HPDE6-E6E7 (cell line): ENCODE results near the gene NIT2.

Source experiments
- DNase-seq: peaks from one replicate; pipeline ENCODE4 v3.0.0; 2011; ENCODE audit warnings: missing footprints; ENCODE audit errors: extremely low spot score

NIT2 gene

DNA sequence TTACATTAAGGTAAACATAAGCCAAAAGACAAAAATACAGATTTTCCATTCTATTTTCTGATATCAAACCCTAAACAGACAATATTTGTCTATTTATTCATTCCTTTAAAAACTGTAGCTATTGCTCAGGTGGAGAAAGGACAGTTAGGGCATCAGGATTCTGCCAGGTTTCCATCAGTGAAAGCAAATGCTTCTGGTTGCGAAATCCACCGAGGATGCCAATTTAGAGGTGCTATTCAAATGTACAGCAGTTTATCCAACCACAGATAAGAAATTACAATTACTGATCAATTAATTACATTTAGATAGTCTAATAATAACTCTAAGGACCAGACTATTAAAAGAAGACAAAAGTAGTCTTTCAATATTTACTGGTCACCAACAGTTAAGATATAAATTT is 62.4 kb downstream of the NIT2 start:
- no peak for DNase-seq

DNA sequence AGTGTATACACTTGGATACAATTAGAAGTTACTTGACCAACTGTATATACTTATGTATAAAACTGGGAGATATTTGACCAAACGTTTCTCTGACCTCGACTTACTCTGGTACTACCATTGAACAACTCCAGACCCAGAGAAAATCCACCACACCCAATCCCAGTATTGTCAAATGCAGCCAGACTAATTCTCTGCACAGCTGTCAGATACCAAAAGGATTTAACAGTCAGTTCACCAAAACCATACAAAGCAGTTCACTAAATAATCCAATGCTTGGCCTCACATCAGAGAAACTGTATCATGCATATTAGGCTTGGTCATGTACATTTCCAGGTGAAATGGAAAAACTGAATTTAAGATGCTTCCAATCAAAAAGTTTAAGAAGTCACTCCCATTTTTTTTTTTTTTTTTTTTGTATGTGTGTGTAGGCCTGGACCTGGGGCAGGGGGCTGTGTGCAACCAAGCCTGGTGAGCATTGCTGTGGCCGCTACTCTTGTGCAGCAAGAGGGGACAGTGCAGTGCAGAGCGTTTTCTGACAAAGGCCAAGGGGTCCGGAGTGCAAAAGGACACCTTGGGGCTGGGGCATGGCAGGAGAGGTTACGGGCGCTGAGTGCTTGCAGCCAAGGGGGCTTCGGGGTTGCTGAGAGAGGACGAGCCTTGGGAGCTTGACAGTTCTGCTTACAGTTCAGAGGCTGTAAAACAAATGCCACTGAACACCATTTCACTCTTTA is 64.9 kb downstream of the NIT2 start:
- no peak for DNase-seq

DNA sequence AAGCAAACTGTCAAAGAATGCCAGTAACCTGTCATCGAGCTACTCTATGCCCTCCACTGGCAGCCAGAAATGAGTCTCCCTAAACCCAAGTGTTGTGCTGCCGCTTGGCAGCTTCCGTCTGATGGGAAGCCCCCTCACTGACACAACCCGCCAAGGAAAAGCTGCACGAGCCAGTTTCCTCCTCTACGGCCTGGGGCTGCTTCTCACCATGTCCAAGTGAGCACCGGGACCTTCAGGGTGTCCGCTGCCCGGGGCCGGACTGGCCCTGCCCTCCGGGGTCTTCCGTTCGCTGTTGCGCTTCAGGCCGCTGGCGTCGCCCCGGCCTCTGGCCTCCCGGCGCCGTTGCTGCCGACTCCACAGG is 65.8 kb downstream of the NIT2 start:
- no peak for DNase-seq

DNA sequence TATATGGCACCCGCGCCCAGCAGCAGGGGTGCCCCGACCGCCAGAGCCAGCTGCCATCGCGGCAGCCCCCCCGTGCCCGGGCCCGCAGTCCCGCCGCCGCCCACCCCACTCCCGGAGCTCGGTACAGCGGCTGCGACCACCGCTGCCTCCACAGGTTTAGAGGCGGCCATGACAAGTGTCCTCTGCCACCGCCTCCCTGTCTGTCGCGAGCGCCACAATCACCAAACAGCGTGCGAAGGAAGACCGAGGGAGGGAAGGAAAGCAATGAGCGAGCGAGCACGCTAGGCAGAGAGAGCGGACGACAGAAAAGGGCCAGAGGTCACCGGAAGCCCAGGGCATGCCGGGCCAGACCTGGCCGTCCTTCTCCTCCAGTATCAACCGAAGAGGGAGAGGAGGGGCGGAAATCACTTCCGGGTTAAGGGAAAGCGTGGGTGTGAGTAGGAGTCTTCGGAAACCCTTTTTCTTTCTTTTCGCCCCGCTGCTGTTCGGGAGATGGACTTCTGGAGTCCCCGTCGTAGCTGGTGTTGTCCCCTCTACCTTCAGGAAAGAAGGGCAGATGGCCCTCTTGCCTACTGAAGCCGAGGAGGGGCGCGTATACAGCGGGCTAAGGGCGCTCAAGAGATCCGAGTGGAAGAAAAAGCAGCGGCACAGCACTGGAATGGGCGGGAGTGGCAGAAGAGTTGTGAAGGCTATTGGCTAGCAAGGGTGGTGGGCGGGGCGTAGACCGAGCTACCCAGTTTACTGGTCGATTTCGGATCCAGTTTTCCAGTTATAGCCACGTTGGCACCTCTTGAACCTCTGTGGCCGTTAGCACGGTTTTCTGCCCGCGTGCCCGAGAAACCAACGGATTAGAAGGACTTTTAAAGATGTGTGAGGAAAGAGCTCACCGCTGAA is 66.5 kb downstream of the NIT2 start, which contains the start of the genes LNP1 and TOMM70:
TSS of gene LNP1 (plus strand) at position 760 of the 894 bp plus-strand sequence. CDS start 28,191 bp downstream, outside the sequence.
TSS of gene TOMM70 (minus strand) at position 310 of the 894 bp plus-strand sequence. CDS start at position 170, 140 bp downstream.
- peak; percentile 92 for DNase-seq

DNA sequence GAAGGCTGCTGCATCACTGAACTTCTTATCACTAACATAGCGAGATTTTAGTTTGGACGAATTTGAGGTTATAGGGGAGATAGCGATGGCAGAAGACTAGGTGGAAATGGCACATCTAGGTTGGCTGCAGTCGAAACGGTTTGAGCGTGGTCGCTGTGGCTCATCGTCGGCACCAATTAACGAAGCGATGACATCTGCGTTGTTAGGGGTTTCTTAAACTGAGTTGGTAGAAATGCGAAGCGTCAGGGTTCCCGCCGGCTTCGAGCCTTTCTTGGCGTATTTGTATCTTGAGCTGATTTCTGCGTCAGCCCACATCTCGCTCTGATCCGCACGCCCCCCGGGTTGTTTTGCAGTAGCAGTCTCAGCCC is 67.1 kb downstream of the NIT2 start:
- no peak for DNase-seq

DNA sequence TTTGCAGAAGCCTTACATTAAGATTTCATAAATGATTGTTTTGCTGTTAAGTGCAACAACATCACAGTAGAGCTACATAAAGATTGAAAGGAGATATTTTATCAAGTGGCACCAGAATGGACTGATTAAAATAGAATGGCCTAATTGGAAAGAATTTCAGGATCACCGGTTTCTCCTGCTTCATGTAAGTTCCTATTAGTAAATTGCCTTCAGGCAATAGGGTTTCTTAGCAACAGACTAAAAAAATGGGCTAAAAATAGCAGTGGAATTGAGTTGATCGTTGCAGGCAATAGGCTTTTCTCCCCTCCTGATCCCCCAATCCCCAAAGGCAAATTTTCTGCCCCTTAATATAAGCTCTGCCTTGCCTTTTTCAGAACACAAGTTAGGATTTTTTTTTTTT is 67.7 kb downstream of the NIT2 start:
- no peak for DNase-seq

DNA sequence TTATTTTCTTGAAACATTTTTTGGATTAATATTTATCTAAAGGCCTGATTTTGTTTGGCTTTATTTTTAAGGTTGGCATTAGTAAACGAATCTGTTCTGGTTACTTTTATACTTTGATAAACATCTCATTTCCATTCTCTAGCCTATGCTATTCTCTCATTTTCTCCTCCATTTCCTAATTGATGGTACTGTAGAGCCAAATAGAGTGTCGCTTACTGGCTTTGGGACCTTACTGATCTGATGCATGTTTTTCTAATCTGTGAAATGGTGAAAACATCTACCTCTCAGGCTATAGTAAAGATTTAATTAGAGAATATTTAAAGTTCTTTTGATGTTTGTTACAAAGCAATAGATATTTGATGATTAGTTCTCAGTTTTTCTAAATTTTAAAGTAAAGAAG is 68.3 kb downstream of the NIT2 start:
- DNase-seq = no peak

DNA sequence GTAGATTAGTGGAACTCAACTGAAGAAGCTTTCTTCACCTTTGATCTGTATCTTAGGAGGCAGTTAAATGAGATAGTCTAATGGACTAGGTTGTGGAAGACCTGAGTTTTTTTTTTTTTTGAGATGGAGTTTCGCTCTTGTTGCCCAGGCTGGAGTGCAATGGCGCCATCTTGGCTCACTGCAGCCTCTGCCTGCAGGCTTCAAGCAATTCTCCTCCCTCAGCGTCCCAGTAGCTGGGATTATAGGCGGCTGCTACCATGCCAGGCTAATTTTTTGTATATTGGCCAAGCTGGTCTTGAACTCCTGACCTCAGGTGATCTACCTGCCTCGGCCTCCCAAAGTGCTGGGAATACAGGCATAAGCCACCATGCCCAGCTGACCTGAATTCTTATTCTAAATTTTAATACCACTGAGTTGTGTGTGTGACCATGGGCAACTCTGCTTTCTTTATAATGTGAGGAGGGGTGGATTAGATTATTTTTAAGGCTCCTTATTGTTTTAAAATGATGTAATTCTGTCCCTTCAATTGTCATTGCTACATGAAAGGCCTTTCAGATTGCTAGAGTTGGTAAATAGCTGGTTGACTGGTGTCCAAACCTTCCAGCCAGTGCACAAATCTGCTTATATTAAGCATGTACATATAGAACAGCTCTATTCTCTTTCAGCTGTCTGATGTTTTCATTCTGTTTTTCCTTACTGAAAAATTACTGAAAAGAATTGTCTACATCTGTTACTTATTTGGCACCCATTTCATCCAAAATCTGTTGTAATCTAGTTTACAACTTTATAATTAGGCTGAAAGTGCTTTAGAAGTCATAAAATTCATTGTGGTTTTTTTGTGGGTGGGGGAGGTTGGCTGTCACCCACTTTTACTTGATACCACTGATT is 69.0 kb downstream of the NIT2 start:
- no peak for DNase-seq

DNA sequence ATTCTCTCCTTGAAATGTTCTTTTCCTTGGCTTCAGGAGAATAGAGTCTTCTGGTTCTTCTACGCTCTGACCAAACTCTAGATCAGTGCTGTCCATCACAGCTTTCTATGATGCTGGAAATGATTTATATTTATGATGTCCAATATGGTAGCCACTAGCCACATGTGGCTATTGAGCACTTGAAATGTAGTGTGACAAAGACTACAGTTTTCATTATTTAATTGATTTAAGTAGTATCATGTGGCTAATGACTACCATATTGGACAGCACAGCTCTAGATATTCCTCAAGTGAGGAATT is 69.6 kb downstream of the NIT2 start:
- no peak for DNase-seq

DNA sequence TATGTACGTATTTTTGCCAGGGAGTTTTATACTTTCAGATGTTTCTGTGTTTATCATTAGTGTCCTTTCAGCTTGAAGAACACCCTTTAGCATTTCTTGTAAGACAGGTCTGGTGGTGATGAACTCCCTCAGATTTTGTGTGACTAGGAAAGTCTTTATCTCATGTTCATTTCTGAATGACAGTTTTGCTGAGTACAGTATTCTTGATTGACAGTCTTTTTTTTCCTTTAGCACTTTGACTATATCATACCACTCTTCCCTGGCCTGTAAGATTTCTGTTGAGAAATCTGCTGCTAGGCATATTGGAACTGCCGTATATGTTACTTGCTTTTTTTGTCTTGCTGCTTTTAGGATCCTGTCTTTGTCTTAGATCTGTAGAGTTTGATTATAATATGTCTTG is 72.6 kb downstream of the NIT2 start:
- no peak for DNase-seq

DNA sequence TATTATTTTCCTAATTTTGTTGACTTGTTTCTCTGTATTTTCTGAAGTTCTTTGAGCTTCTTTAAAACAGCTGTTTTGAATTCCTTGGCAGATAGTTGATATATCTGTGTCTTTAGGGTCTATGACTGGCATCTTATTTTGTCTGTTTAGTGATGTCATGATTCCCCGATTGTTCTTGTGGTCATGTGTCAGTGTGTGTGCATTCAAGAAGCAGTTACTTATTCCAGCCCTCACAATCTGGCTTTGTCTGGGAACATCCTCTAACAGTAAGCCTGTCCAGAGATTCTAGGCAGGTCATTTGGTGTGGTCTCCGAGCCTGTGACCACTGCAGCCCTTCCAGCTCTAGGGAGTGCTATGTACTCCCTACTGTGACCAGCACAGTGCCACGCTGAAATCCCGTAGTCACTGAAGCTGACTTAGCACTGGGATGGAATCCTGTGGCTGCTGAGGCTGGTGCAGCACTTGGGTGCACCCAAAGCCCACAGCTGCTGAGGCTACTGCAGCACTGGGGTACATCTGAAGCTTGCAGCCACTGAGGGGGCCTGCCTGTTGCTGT is 73.5 kb downstream of the NIT2 start:
- no peak for DNase-seq
